ENCODE results near the gene ITGB7. TPM values are rescaled to one million over a fixed set of nuclear protein-coding genes. Genes with fewer than 3 reads are reported as not detected.

Gene ITGB7
- total RNA-seq, 2 donors from 2014 or later, result 2.3 to 4.9 TPM

DNA sequence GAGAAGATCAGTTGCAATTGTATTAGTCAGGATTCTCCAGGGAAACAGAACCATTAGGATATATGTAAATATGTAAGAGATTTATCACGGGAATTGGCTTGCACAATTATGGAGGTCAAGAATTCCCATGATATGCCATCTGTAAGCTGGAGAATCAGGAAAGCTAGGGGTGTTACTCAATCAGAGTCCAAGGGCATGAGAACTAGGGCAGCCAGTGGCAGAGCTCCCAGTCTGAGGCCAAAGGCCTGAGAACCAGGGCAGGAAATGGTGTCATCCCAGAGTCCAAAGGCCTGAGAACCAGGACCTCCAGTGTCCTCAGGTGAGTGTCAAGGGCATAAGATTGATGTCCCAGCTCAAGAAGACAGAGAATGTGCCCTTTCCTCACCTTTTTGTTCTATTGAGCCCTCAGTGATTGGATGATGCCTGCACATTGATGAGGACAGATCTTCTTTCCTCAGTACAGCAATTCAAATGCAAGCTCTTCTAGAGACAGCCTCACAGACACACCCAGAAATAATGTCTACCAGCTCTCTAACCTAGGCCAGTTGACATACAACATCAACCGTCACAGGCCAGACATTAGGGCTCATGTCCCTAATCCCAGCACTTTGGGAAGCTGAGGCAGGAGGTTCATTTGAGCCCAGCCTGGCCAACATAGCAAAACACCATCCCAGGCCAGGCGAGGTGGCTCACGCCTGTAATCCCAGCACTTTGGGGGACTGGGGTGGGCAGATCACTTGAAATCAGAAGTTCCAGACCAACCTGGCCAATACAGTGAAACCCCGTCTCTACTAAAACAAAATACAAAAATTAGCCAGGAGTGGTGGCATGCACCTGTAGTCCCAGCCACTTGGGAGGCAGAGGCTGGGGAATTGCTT is 61.4 kb downstream of the ITGB7 start:
- DNase-seq, result peak; percentile 18 to 53 (median 32)
- intact Hi-C loops (cut with DNase I), result no loop called here
- ATAC-seq, result peak; percentile 53
- Histone ChIP-seq H3K4me1 (peaks cover 8% of the 10 kb centered on the region), H3K36me3 (replicated peaks in 1 of 2; ENCODE audit: insufficient read depth in 1 of 2, low read depth in 2 of 2) (no peaks in the 10 kb centered on the region), H3K9me3 (no peaks in the 10 kb centered on the region), H3K27me3 (no peaks in the 10 kb centered on the region), H3K4me3 (no peak overlapping the region), H3K27ac (no peak overlapping the region)
- TF ChIP-seq, protein P1, sequence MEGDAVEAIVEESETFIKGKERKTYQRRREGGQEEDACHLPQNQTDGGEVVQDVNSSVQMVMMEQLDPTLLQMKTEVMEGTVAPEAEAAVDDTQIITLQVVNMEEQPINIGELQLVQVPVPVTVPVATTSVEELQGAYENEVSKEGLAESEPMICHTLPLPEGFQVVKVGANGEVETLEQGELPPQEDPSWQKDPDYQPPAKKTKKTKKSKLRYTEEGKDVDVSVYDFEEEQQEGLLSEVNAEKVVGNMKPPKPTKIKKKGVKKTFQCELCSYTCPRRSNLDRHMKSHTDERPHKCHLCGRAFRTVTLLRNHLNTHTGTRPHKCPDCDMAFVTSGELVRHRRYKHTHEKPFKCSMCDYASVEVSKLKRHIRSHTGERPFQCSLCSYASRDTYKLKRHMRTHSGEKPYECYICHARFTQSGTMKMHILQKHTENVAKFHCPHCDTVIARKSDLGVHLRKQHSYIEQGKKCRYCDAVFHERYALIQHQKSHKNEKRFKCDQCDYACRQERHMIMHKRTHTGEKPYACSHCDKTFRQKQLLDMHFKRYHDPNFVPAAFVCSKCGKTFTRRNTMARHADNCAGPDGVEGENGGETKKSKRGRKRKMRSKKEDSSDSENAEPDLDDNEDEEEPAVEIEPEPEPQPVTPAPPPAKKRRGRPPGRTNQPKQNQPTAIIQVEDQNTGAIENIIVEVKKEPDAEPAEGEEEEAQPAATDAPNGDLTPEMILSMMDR (IDR thresholded peaks at IDR 0.05), result no peak
- no peak for TF ChIP-seq POLR2A (IDR thresholded peaks at IDR 0.05)
- 73 to 80% methylated on average over 5 of the region's 5 CpGs for WGBS, 2 donors

DNA sequence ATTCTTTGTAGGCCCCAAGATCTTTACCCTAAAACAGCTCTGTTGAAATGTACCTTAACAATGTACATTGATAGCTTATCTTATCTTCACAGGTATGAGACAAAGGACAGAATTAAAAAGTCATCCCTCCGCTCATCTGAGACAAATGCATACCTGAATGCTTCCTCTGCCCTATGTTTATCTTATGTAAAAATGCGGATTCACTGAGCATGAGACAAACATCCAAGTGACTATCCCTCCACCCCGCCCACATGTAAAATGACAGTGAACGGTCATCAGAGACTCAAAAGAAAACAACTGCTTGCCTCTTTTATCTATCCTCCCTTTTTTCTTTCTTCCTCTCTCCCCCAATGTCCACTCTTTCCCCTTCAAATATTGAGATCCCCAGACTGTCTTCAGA is 63.7 kb downstream of the ITGB7 start:
- DNase-seq (no peak), ATAC-seq (no peak)
- Histone ChIP-seq H3K27me3 (no peaks in the 10 kb centered on the region), H3K9me3 (no peaks in the 10 kb centered on the region), H3K4me1 (peaks cover 8% of the 10 kb centered on the region), H3K4me3 (no peak overlapping the region), H3K36me3 (replicated peaks in 1 of 2; ENCODE audit: insufficient read depth in 1 of 2, low read depth in 2 of 2) (no peaks in the 10 kb centered on the region), H3K27ac (no peak overlapping the region)
- intact Hi-C loops (cut with DNase I), result no loop called here
- WGBS, 2 donors, result 87 to 91% methylated on average over 4 of the region's 4 CpGs
- TF ChIP-seq, protein P1 (IDR thresholded peaks at IDR 0.05), result no peak
- TF ChIP-seq POLR2A (IDR thresholded peaks at IDR 0.05), result no peak

Small RNA genes lying within 50 kb of the gene (small RNA-seq; reads per million reads assigned to genes)
- gene HIGD1AP1, result not detected

Other genes with a start within 250 kb of the ITGB7 start
- gene EIF4B, start 200.8 kb downstream of the ITGB7 start, total RNA-seq, result 100 to 1,000 TPM; 326 to 389 TPM
- gene TNS2, start 157.2 kb downstream of the ITGB7 start, total RNA-seq, result 100 to 1,000 TPM in 1 of 2 donors, 10 to 100 TPM in 1; 75.5 to 113 TPM
- gene SPRYD3, start 127.9 kb downstream of the ITGB7 start, total RNA-seq, result 10 to 100 TPM; 35.3 to 59.3 TPM
- gene IGFBP6, start 109.6 kb downstream of the ITGB7 start, total RNA-seq, result 100 to 1,000 TPM; 154 to 204 TPM
- not detected for gene SOAT2, start 103.8 kb downstream of the ITGB7 start, total RNA-seq
- gene ZNF740, start 26.5 kb downstream of the ITGB7 start, total RNA-seq, result 10 to 100 TPM; 10.1 to 21.4 TPM
- 10 to 100 TPM; 31.4 to 64.3 TPM for gene CSAD, start 26.3 kb downstream of the ITGB7 start, total RNA-seq
- gene RARG, start 25.0 kb upstream of the ITGB7 start, total RNA-seq, result 10 to 100 TPM in 1 of 2 donors, 1 to 10 TPM in 1; 9.2 to 11.7 TPM
- gene ESPL1, start 61.0 kb upstream of the ITGB7 start, total RNA-seq, result not detected
- gene PFDN5, start 88.3 kb upstream of the ITGB7 start, total RNA-seq, result 100 to 1,000 TPM; 337 to 403 TPM
- gene MYG1, start 92.4 kb upstream of the ITGB7 start, total RNA-seq, result 10 to 100 TPM; 25.4 to 25.7 TPM
- 10 to 100 TPM; 40.0 to 53.7 TPM for gene AAAS, start 114.4 kb upstream of the ITGB7 start, total RNA-seq
- gene SP7, start 129.1 kb upstream of the ITGB7 start, total RNA-seq, result not detected
- gene SP1, start 172.9 kb upstream of the ITGB7 start, total RNA-seq, result 10 to 100 TPM; 16.8 to 24.6 TPM
- 10 to 100 TPM in 1 of 2 donors, 1 to 10 TPM in 1; 2.3 to 10.6 TPM for gene AMHR2, start 216.6 kb upstream of the ITGB7 start, total RNA-seq
- 10 to 100 TPM; 18.5 to 43.8 TPM for gene PRR13, start 234.5 kb upstream of the ITGB7 start, total RNA-seq
- 100 to 1,000 TPM; 226 to 308 TPM for gene PCBP2, start 244.9 kb upstream of the ITGB7 start, total RNA-seq

Data from body of pancreas (tissue), 4 donors.